Esophagus muscularis mucosa (tissue), 4 donors: Measurements from ENCODE around the gene TMEM140. TPM values are rescaled to one million over a fixed set of nuclear protein-coding genes. Genes with fewer than 3 reads are reported as not detected.
"Not testable (repeated sequence)": the region's sequence is repeated elsewhere in the genome, so short reads cannot be mapped to it uniquely, and the experiment has no call there.

Experiments used
- DNase-seq: peaks from one replicate; pipeline ENCODE4 v3.0.0-alpha.2; 2017; ENCODE audit errors: extremely low spot score
- H3K27ac ChIP-seq, 4 donors: fragments of 200-600 bp; sonication (generic); replicated peaks in 1 of 4; 1 replicate in 3 of 4; 2 replicates in 1 of 4; pipeline ENCODE4 v1.5.1; 2016 to 2019; ENCODE audit warnings: mild to moderate bottlenecking in 1 of 4
- H3K27me3 ChIP-seq, 4 donors: fragments of 200-600 bp; sonication (generic); one replicate each; pipeline versions ENCODE4 v1.5.1 to v1.6.0; 2016 to 2019
- H3K36me3 ChIP-seq, 4 donors: fragments of 200-600 bp; sonication (generic); one replicate each; pipeline ENCODE4 v1.5.1; 2016 to 2019
- H3K4me1 ChIP-seq, 4 donors: fragments of 200-600 bp; sonication (generic); one replicate each; pipeline ENCODE4 v1.5.1; 2016 to 2019
- H3K4me3 ChIP-seq, 4 donors: fragments of 200-600 bp; sonication (generic); 1 replicate in 2 of 4; 2 replicates in 2 of 4; pipeline ENCODE4 v1.5.1; 2016 to 2019; ENCODE audit warnings: mild to moderate bottlenecking in 4 of 4, moderate library complexity in 1 of 4
- H3K9me3 ChIP-seq, 4 donors: fragments of 200-600 bp; sonication (generic); 1 replicate in 3 of 4; 2 replicates in 1 of 4; pipeline ENCODE4 v1.5.1; 2016 to 2019
- EP300 ChIP-seq: sonication (generic); formaldehyde crosslinking; IDR thresholded peaks from one replicate; pipeline ENCODE4 v1.6.1; 2017; ENCODE audit warnings: antibody characterized with exemption
- POLR2A ChIP-seq: fragments of 450-650 bp; IDR thresholded peaks from one replicate; pipeline ENCODE4 v1.6.1; 2017; ENCODE audit warnings: antibody characterized with exemption, moderate library complexity, mild to moderate bottlenecking, low read depth
- POLR2AphosphoS5 ChIP-seq, 2 donors: sonication (generic); formaldehyde crosslinking; IDR thresholded peaks; one replicate each; pipeline ENCODE4 v1.6.1; 2017; ENCODE audit warnings: antibody characterized with exemption in 2 of 2
- WGBS: methylation state at CpG from one replicate; pipeline ENCODE4 v1.1.5; 2018; 5-methylcytosine and 5-hydroxymethylcytosine counted together
- intact Hi-C: fragments of 100-400 bp; cut with DNase I; formaldehyde crosslinking; loops from one replicate; pipeline ENCODE4 v1.15.1; 2023
- total RNA-seq, 4 donors: library from RNA; depleted of rRNA; stranded (reverse); fragments of >200 nt; gene quantifications; one replicate each; pipeline versions ENCODE4 v1.1.0 to v1.2.1, GENCODE V29; 2016
- TF ChIP-seq, protein P1 (sequence below), 3 experiments: fragments of 200-600 bp in 2 of 3; fragments of 450-650 bp in 1 of 3; sonication (generic) in 2 of 3; IDR thresholded peaks; one replicate each; pipeline ENCODE4 v1.5.1; 2017 to 2019; ENCODE audit warnings: antibody characterized with exemption in 3 of 3, mild to moderate bottlenecking in 2 of 3, moderate library complexity in 1 of 3

TMEM140 gene
- total RNA-seq, 4 donors from 2014 or later, result 13.0 to 21.2 (median 17.1) TPM

DNA sequence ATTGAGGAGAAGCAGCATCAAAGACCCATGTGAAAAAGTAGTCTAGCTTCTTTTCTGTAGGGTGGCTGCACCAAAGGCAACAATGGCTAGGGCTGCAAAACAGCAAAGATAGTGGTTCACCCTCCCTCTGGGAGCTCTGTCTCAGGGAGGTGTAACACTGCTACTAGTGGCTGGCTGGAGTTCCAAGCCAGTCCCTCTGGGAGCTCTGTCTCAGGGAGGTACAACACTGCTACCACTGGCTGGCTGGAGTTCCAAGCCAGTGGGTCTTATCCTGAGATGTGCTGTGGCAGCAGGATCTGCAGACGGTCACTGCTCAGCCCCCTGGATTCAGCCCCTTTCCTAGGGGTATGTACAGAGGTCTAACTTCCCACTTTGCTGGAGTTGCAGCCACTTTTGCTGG lies 37.9 kb upstream of the TMEM140 start:
- no peak overlapping the region for H3K27ac ChIP-seq
- DNase-seq, result no peak
- H3K27me3 ChIP-seq, result no peaks in the 10 kb centered on the region
- H3K4me1 ChIP-seq, result no peaks in the 10 kb centered on the region
- no peaks in the 10 kb centered on the region for H3K9me3 ChIP-seq
- H3K4me3 ChIP-seq, result no peak overlapping the region
- intact Hi-C loops, result no loop called here
- no peaks in the 10 kb centered on the region for H3K36me3 ChIP-seq
- TF ChIP-seq POLR2A (no peak), POLR2AphosphoS5 (IDR thresholded peaks at IDR 0.05) (no peak), EP300 (no peak)
- TF ChIP-seq, protein P1, sequence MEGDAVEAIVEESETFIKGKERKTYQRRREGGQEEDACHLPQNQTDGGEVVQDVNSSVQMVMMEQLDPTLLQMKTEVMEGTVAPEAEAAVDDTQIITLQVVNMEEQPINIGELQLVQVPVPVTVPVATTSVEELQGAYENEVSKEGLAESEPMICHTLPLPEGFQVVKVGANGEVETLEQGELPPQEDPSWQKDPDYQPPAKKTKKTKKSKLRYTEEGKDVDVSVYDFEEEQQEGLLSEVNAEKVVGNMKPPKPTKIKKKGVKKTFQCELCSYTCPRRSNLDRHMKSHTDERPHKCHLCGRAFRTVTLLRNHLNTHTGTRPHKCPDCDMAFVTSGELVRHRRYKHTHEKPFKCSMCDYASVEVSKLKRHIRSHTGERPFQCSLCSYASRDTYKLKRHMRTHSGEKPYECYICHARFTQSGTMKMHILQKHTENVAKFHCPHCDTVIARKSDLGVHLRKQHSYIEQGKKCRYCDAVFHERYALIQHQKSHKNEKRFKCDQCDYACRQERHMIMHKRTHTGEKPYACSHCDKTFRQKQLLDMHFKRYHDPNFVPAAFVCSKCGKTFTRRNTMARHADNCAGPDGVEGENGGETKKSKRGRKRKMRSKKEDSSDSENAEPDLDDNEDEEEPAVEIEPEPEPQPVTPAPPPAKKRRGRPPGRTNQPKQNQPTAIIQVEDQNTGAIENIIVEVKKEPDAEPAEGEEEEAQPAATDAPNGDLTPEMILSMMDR (IDR thresholded peaks at IDR 0.05), result no peak
- WGBS, result no CpG with 5 or more reads among the region's 1 CpG

DNA sequence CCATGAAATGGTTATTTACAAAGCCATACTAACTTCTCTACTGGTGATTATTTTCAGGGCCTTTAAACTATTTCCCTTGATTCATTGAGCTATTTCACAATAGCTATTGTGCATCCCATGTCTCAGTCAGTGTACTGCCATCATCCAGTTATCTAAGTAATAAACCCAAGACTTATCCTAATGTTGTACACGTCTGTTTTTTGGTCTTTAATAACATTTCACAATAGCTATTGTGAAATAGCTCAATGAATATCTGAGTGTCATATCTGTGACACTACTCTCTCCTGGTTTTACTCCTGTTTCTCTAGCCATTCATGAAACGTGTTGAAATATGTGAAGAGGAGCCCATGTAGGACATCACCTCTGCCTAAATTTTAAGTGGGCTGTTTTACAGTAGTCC lies 36.5 kb upstream of the TMEM140 start:
- Histone ChIP-seq H3K4me3 (no peak overlapping the region), H3K36me3 (no peaks in the 10 kb centered on the region), H3K9me3 (no peaks in the 10 kb centered on the region), H3K27ac (no peak overlapping the region), H3K4me1 (no peaks in the 10 kb centered on the region), H3K27me3 (no peaks in the 10 kb centered on the region)
- intact Hi-C loops, result no loop called here
- TF ChIP-seq, protein P1 (IDR thresholded peaks at IDR 0.05), result no peak
- no peak for TF ChIP-seq EP300
- TF ChIP-seq POLR2A, result no peak
- TF ChIP-seq POLR2AphosphoS5 (IDR thresholded peaks at IDR 0.05), result no peak
- no peak for DNase-seq
- 68% methylated on average over 2 of the region's 2 CpGs for WGBS

DNA sequence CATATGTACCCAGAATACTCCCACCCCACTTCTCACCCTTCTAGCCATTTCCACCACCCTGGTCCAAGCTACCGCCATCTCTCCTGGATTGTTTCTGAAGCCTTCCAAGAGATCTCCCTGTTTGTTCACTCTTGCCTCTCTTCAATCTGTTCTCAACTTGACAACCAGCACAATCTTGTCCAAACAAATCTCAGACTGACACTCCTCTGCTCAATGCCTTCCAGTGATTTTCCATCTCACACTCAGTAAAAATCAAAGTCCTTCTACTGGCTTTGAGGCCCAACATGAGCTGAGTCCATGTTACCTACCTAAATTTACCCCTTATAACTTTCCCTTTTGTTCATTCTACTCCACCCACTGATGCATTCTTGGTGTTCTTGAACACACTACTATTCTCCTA lies 33.2 kb upstream of the TMEM140 start:
- Histone ChIP-seq H3K36me3 (no peaks in the 10 kb centered on the region), H3K27ac (no peak overlapping the region), H3K9me3 (peaks cover 0 to 3% (median 0%) of the 10 kb centered on the region in 4 donors), H3K4me3 (no peak overlapping the region), H3K4me1 (no peaks in the 10 kb centered on the region), H3K27me3 (no peaks in the 10 kb centered on the region)
- no peak for DNase-seq
- intact Hi-C loops, result no loop called here
- TF ChIP-seq POLR2A, result no peak
- no peak for TF ChIP-seq EP300
- no peak for TF ChIP-seq POLR2AphosphoS5 (IDR thresholded peaks at IDR 0.05)
- TF ChIP-seq, protein P1 (IDR thresholded peaks at IDR 0.05), result no peak
- 93% methylated on average over 1 of the region's 1 CpG for WGBS

DNA sequence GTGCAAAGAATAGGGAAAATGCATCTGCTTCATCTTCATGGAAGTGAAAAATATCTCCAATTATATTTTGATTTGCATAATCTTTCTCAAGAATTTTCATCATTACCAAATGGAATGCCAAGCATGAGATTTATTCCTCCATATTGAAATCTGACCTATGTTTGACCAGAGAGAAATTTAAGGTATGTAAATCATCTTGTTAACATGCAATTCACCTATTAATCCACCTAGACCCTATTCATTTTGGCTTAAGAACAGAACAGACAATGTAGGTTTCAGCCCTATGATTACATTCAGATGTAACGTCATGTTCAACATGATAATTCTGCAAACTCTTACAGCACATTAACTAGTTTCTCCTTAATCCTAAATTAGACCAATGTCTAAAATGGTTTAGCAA lies 30.8 kb upstream of the TMEM140 start:
- no peak overlapping the region for H3K4me3 ChIP-seq
- no peaks in the 10 kb centered on the region for H3K4me1 ChIP-seq
- H3K27me3 ChIP-seq, result no peaks in the 10 kb centered on the region
- H3K27ac ChIP-seq, result no peak overlapping the region
- intact Hi-C loops, result no loop called here
- peaks cover 0 to 7% (median 2%) of the 10 kb centered on the region in 4 donors for H3K9me3 ChIP-seq
- no peaks in the 10 kb centered on the region for H3K36me3 ChIP-seq
- no peak for TF ChIP-seq POLR2AphosphoS5 (IDR thresholded peaks at IDR 0.05)
- no peak for TF ChIP-seq POLR2A
- TF ChIP-seq EP300, result no peak
- TF ChIP-seq, protein P1 (IDR thresholded peaks at IDR 0.05), result no peak
- WGBS, result 81% methylated on average over 1 of the region's 1 CpG
- no peak for DNase-seq

DNA sequence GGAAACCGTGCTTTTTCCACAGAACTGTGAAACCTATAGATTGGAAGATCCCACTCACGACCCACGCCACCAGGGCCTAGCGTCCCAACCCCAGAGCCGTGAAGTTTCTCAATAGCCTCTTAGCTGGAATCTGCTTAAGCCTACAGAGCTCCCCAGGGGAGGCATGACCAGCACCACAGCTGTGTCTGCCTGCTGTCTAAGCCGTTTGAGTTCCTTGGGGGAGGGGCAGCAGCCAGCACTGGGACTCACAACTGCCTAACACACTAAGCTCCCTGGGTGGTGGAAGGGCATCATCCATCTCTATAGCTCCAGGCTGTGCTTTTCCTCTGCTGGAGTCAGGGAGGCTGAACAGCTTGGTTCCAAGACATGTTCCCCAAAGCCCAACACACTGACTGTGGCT lies 26.0 kb upstream of the TMEM140 start:
- H3K27ac ChIP-seq, result no peak overlapping the region
- no peaks in the 10 kb centered on the region for H3K4me1 ChIP-seq
- H3K36me3 ChIP-seq, result no peaks in the 10 kb centered on the region
- no peak overlapping the region for H3K4me3 ChIP-seq
- no peaks in the 10 kb centered on the region for H3K27me3 ChIP-seq
- intact Hi-C loops, result no loop called here
- 76% methylated on average over 6 of the region's 6 CpGs for WGBS
- peaks cover 0 to 7% (median 2%) of the 10 kb centered on the region in 4 donors for H3K9me3 ChIP-seq
- no peak for DNase-seq
- no peak for TF ChIP-seq EP300
- TF ChIP-seq, protein P1 (IDR thresholded peaks at IDR 0.05), result no peak
- no peak for TF ChIP-seq POLR2A
- TF ChIP-seq POLR2AphosphoS5 (IDR thresholded peaks at IDR 0.05), result no peak

DNA sequence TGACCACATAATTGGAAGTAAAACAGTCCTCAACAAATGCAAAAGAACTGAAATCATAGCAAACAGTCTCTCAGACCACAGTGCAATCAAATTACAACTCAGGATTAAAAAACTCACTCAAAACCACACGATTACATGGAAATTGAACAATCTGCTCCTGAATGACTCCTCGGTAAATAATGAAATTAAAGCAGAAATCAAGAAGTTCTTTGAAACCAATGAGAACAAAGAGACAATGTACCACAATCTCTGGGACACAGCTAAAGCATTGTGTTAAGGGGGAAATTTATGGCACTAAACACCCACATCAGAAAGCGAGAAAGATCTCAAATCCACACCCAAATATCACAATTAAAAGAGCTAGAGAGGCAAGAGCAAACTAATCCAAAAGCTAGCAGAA lies 23.2 kb upstream of the TMEM140 start:
- WGBS, result 82% methylated on average over 3 of the region's 3 CpGs
- H3K36me3 ChIP-seq, H3K4me1 ChIP-seq, H3K27me3 ChIP-seq, H3K27ac ChIP-seq, H3K4me3 ChIP-seq, intact Hi-C loops, H3K9me3 ChIP-seq, DNase-seq: not testable (repeated sequence)
